Activated CD4-positive, alpha-beta T cell treated with anti-CD3 and anti-CD28 coated beads, Interleukin-2, amount 50 U/mL, for 48 hours (primary cell): ENCODE data around the gene EIF2AK2.

ENCODE experiments used
- DNase-seq, 2 experiments: peaks; one replicate each; pipeline ENCODE4 v3.0.0-alpha.2; 2020

The EIF2AK2 gene

GRCh38 chr2:37168217-37168981, 11.6 kb upstream of the EIF2AK2 start:
- peak in 1 of 2 experiments; percentile 30 for DNase-seq

GRCh38 chr2:37167636-37168180, 10.9 kb upstream of the EIF2AK2 start:
- no peak for DNase-seq

GRCh38 chr2:37164757-37165156, 8.0 kb upstream of the EIF2AK2 start:
- no peak for DNase-seq

- peak; percentile 44 to 48 for DNase-seq
Measured at GRCh38 chr2:37156071-37156856, 516 bp downstream of the EIF2AK2 start.

- DNase-seq = no peak
Measured at GRCh38 chr2:37154785-37155184, 2.0 kb downstream of the EIF2AK2 start.

- DNase-seq = no peak
Measured at GRCh38 chr2:37153224-37153623, 3.6 kb downstream of the EIF2AK2 start.

GRCh38 chr2:37149626-37150322, 7.0 kb downstream of the EIF2AK2 start:
- DNase-seq = no peak

GRCh38 chr2:37148325-37148724, 8.5 kb downstream of the EIF2AK2 start:
- no peak for DNase-seq

GRCh38 chr2:37146062-37146461, 10.7 kb downstream of the EIF2AK2 start:
- no peak for DNase-seq

- DNase-seq = no peak
Measured at GRCh38 chr2:37143974-37144373, 12.8 kb downstream of the EIF2AK2 start.

GRCh38 chr2:37142546-37142945, 14.2 kb downstream of the EIF2AK2 start:
- no peak for DNase-seq

- DNase-seq = no peak
Measured at GRCh38 chr2:37132914-37133313, 23.9 kb downstream of the EIF2AK2 start.

- no peak for DNase-seq
Measured at GRCh38 chr2:37125416-37125815, 31.4 kb downstream of the EIF2AK2 start.

- no peak for DNase-seq
Measured at GRCh38 chr2:37119157-37119556, 37.6 kb downstream of the EIF2AK2 start.

- DNase-seq = no peak
Measured at GRCh38 chr2:37117566-37117965, 39.2 kb downstream of the EIF2AK2 start.

GRCh38 chr2:37111958-37112357, 44.8 kb downstream of the EIF2AK2 start:
- no peak for DNase-seq

GRCh38 chr2:37110306-37111212, 46.2 kb downstream of the EIF2AK2 start:
- DNase-seq = no peak

- DNase-seq = no peak
Measured at GRCh38 chr2:37109523-37109922, 47.3 kb downstream of the EIF2AK2 start.

GRCh38 chr2:37105150-37105549, 51.6 kb downstream of the EIF2AK2 start:
- no peak for DNase-seq

- DNase-seq = no peak
Measured at GRCh38 chr2:37104178-37104577, 52.6 kb downstream of the EIF2AK2 start.

GRCh38 chr2:37102588-37102987, 54.2 kb downstream of the EIF2AK2 start:
- DNase-seq = no peak

- no peak for DNase-seq
Measured at GRCh38 chr2:37100054-37100453, 56.7 kb downstream of the EIF2AK2 start.
